Natural killer cell (primary cell): ENCODE results near the gene PDHA1. TPM values are rescaled to one million over a fixed set of nuclear protein-coding genes. Genes with fewer than 3 reads are reported as not detected.
A peak's percentile ranks its signal among the peaks of the same experiment; 100 is the strongest.

Experiments used
- ATAC-seq, 3 donors: fragments of 150-1000 bp in 2 of 3; fragments of 200-7000 bp in 1 of 3; cut with Tn5 transposase; 1 replicate in 1 of 3; 2 replicates in 2 of 3; pipeline ENCODE4 v1.10.0; 2021; ENCODE audit warnings: mild to moderate bottlenecking in 2 of 3, moderate library complexity in 2 of 3
- DNase-seq, 2 donors: peaks; one replicate each; pipeline versions ENCODE4 v3.0.0 to v3.0.0-alpha.2; 2013 to 2021; ENCODE audit warnings: mixed read lengths in 1 of 2
- H3K27ac ChIP-seq: one replicate; pipeline ENCODE4 v1.5.1; 2013; ENCODE audit warnings: mild to moderate bottlenecking, low read length
- H3K27me3 ChIP-seq: one replicate; pipeline ENCODE4 v1.6.1; 2013; ENCODE audit warnings: low read length; ENCODE audit not compliant: control insufficient read depth, insufficient read depth
- H3K36me3 ChIP-seq: one replicate; pipeline ENCODE4 v1.6.1; 2013; ENCODE audit warnings: low read length; ENCODE audit not compliant: control insufficient read depth, insufficient read depth
- H3K4me1 ChIP-seq: one replicate; pipeline ENCODE4 v1.6.1; 2013; ENCODE audit warnings: low read length; ENCODE audit not compliant: control insufficient read depth, insufficient read depth
- H3K4me3 ChIP-seq: one replicate; pipeline ENCODE4 v1.5.1; 2013; ENCODE audit warnings: low read length
- H3K9me3 ChIP-seq: one replicate; pipeline ENCODE4 v1.6.1; 2013; ENCODE audit warnings: low read length; ENCODE audit not compliant: control insufficient read depth, insufficient read depth
- H3K27ac Mint-ChIP-seq, 2 donors: one replicate each; pipeline ENCODE4 v1.8.0; 2022; ENCODE audit warnings: mild to moderate bottlenecking in 2 of 2, mixed read lengths in 2 of 2, moderate library complexity in 1 of 2
- H3K27me3 Mint-ChIP-seq, 2 donors: one replicate each; pipeline ENCODE4 v1.8.0; 2022; ENCODE audit warnings: low read depth in 2 of 2, mixed read lengths in 2 of 2
- H3K36me3 Mint-ChIP-seq: one replicate; pipeline ENCODE4 v1.8.0; 2022; ENCODE audit warnings: mixed read lengths
- H3K4me1 Mint-ChIP-seq, 2 donors: one replicate each; pipeline ENCODE4 v1.8.0; 2022; ENCODE audit warnings: mixed read lengths in 2 of 2
- H3K4me3 Mint-ChIP-seq: one replicate; pipeline ENCODE4 v1.8.0; 2022; ENCODE audit warnings: mild to moderate bottlenecking, moderate library complexity, mixed read lengths
- H3K9me3 Mint-ChIP-seq, 2 donors: one replicate each; pipeline ENCODE4 v1.8.0; 2022; ENCODE audit warnings: mixed read lengths in 2 of 2
- WGBS: methylation state at CpG from one replicate; pipeline ENCODE4 v1.1.7; 2013; ENCODE audit warnings: missing lambda C conversion rate; ENCODE audit not compliant: insufficient coverage; 5-methylcytosine and 5-hydroxymethylcytosine counted together
- intact Hi-C: fragments of 100-400 bp; cut with micrococcal nuclease; formaldehyde crosslinking; loops from one replicate; pipeline ENCODE4 v1.14.2; 2022
- total RNA-seq, 4 donors: library from RNA; stranded (reverse); fragments of 120-200 nt in 1 of 4; gene quantifications; one replicate each; pipeline versions ENCODE4 v1.2.3 to v1.2.4, GENCODE V29; 2013 to 2022
- TF ChIP-seq, protein P1 (sequence below): fragments of 200-600 bp; IDR thresholded peaks from one replicate; pipeline ENCODE4 v1.8.0; 2022; ENCODE audit warnings: antibody characterized with exemption

PDHA1 gene
- total RNA-seq, 3 donors from 2014 or later (not counting 1 experiment from before 2014, with no cell fraction given) = 131 to 164 (median 154) TPM

DNA sequence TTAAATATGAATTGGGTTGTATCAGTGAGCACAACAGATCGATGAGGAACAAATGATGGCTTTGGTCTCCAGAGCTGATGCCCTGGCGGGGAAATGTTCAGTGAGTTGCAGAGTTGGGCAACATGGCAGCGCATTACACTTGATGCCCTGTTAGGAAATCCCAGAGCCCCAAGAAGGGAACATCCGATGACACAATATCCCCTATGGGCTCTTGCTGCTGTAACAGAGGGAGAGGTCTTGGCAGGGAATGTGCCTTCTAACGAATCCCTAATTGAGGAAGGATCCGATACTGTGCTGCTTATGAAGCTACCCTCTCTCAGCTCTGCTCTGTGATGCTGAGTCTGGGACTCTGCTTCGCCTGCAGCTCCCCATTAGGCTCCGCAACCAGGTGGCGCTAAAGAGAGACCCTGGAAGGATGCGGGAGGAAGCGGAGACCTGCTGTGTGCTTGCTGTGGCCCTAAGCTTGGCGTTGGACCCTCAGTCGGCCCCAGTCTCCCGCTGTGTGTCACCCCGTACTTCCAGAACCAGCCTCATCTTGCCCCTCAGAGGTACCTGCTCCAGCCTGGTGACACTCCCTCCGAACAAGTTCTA lies 38.9 kb downstream of the PDHA1 start:
- Mint-ChIP-seq H3K36me3 (no peaks in the 10 kb centered on the region), H3K4me3 (no peak overlapping the region), H3K4me1 (no peaks in the 10 kb centered on the region), H3K27me3 (peaks cover 0 to 11% of the 10 kb centered on the region in 2 donors), H3K9me3 (no peaks in the 10 kb centered on the region), H3K27ac (no peak overlapping the region)
- TF ChIP-seq, protein P1, sequence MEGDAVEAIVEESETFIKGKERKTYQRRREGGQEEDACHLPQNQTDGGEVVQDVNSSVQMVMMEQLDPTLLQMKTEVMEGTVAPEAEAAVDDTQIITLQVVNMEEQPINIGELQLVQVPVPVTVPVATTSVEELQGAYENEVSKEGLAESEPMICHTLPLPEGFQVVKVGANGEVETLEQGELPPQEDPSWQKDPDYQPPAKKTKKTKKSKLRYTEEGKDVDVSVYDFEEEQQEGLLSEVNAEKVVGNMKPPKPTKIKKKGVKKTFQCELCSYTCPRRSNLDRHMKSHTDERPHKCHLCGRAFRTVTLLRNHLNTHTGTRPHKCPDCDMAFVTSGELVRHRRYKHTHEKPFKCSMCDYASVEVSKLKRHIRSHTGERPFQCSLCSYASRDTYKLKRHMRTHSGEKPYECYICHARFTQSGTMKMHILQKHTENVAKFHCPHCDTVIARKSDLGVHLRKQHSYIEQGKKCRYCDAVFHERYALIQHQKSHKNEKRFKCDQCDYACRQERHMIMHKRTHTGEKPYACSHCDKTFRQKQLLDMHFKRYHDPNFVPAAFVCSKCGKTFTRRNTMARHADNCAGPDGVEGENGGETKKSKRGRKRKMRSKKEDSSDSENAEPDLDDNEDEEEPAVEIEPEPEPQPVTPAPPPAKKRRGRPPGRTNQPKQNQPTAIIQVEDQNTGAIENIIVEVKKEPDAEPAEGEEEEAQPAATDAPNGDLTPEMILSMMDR = peak; percentile 47
- Histone ChIP-seq H3K27ac (no peak overlapping the region), H3K4me1 (no peaks in the 10 kb centered on the region), H3K4me3 (no peak overlapping the region), H3K9me3 (no peaks in the 10 kb centered on the region), H3K36me3 (no peaks in the 10 kb centered on the region), H3K27me3 (no peaks in the 10 kb centered on the region)
- 36% methylated on average over 15 of the region's 16 CpGs for WGBS
- DNase-seq (peak; percentile 17 to 66), ATAC-seq (peak; percentile 69 to 88 (median 77))
- intact Hi-C loops = no loop called here

DNA sequence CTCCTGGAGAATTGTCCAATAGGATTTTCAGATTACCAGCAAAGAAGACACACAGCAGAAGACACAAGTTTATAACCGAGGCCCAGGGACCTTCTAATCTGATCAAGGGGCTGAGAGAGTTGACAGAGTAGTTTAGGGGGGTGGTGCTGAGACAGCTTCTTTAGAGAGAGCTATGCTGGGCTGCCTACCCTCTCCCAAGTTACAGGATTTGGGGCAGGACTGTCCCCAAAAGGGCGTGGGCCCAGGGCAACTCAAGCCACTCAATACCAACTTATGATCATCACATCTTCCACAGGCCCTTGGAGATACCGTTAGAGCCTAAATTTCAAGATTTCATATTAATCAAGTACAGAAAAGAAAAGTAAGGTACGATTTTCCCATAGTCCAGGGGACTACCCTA lies 43.0 kb downstream of the PDHA1 start:
- intact Hi-C loops = no loop called here
- Histone ChIP-seq H3K9me3 (no peaks in the 10 kb centered on the region), H3K4me3 (no peak overlapping the region), H3K36me3 (no peaks in the 10 kb centered on the region), H3K4me1 (no peaks in the 10 kb centered on the region), H3K27me3 (no peaks in the 10 kb centered on the region), H3K27ac (no peak overlapping the region)
- no peaks in the 10 kb centered on the region for H3K4me1 Mint-ChIP-seq
- peaks cover 0 to 4% of the 10 kb centered on the region in 2 donors for H3K27me3 Mint-ChIP-seq
- H3K36me3 Mint-ChIP-seq = no peaks in the 10 kb centered on the region
- H3K27ac Mint-ChIP-seq = no peak overlapping the region
- 89% methylated on average over 3 of the region's 4 CpGs for WGBS
- TF ChIP-seq, protein P1 = no peak
- no peak for ATAC-seq
- no peak overlapping the region for H3K4me3 Mint-ChIP-seq
- H3K9me3 Mint-ChIP-seq = no peaks in the 10 kb centered on the region
- DNase-seq = no peak

DNA sequence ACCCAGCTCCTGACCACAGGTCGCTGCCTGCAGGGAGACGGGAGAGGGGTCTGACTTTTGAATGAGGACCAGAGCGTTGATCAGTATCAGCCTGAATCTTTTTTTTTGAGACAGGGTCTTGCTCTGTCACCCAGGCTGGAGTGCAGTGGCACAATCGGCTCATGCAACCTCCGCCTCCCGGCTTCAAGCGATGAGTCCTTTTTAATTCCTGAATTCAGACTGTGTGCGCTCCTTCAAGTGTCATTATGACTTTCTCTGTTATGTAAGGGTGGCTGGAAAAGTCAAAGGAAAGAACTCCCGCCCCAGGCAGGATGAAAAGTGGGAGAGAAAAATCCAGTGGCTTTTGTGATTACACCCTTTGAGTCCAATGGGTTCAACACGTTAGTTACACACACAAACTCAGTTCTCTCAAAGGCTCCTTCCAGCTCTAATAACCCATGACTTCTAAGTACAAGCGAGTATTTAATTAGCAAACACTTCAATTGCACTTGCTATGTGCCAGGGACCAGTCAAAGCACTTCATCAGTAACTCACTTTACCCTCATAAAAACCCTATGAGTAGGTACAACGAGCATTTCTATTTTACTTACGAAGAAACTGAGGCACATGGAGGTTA lies 44.4 kb downstream of the PDHA1 start:
- H3K27me3 Mint-ChIP-seq = peaks cover 0 to 4% of the 10 kb centered on the region in 2 donors
- TF ChIP-seq, protein P1 = no peak
- intact Hi-C loops = no loop called here

More for the DNA sequence above, 44.4 kb downstream of the PDHA1 start:
- Mint-ChIP-seq H3K9me3 (no peaks in the 10 kb centered on the region), H3K4me3 (no peak overlapping the region), H3K27ac (no peak overlapping the region), H3K36me3 (no peaks in the 10 kb centered on the region), H3K4me1 (no peaks in the 10 kb centered on the region)
- no peaks in the 10 kb centered on the region for H3K36me3 ChIP-seq
- H3K4me1 ChIP-seq = no peaks in the 10 kb centered on the region
- WGBS = 93% methylated on average over 11 of the region's 13 CpGs
- no peaks in the 10 kb centered on the region for H3K9me3 ChIP-seq
- H3K27ac ChIP-seq = no peak overlapping the region
- ATAC-seq = no peak
- no peak for DNase-seq
- no peak overlapping the region for H3K4me3 ChIP-seq
- no peaks in the 10 kb centered on the region for H3K27me3 ChIP-seq
